HG02763 (cell line): ENCODE data around the gene PHC3.

ENCODE experiments used
- ATAC-seq: cut with Tn5 transposase; IDR thresholded peaks from one replicate; pipeline ENCODE4 v1.9.1; 2021; ENCODE audit warnings: mild to moderate bottlenecking, moderate library complexity; ENCODE audit not compliant: unreplicated experiment

PHC3 gene

GRCh38 chr3:170046269-170047132 lies 135.0 kb downstream of the PHC3 start:
- ATAC-seq: no peak

GRCh38 chr3:170044795-170045244 lies 136.7 kb downstream of the PHC3 start:
- ATAC-seq: peak; percentile 83

- ATAC-seq: no peak
Observed at GRCh38 chr3:170044271-170044670, 137.3 kb downstream of the PHC3 start.

- ATAC-seq: no peak
Observed at GRCh38 chr3:170043506-170043905, 138.0 kb downstream of the PHC3 start.

GRCh38 chr3:170040418-170040817 lies 141.1 kb downstream of the PHC3 start:
- no peak for ATAC-seq

DNA sequence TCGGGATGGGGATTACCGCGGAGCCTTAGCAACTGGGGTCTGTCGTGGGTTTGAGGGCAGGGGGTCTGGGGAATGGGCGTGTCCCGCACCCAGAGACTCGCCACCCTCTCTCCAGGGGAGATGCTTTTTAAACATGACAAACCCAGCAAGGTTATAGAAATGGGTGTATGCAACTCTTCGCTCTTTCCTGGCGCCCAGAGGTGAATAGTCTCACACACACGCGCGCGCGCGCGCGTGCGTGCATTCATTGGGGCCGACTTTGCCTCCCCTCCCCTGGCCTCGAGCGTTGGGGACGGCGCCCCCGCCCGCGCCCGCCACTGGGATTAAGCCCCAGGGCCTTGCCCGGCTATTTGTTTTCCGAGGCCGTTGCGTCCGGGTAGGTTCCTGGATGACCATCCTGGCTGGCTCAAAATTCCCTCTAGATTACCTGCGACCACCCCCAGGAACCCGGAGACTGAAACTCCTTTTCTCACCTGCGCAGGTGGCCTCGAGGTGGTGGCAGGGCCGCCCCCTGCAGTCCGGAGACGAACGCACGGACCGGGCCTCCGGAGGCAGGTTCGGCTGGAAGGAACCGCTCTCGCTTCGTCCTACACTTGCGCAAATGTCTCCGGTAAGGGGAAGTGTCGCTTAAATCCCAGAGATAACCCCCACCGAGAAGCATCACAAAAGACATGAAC lies 143.0 kb downstream of the PHC3 start:
- peak; percentile 7 for ATAC-seq
